PFSK-1 (cell line): ENCODE data around the gene LDB2.

Experiments used
- FOXP2 ChIP-seq: optimal IDR thresholded peaks from 2 replicates; pipeline ENCODE3; 2011; ENCODE audit warnings: borderline replicate concordance, control low read depth, inconsistent platforms; ENCODE audit not compliant: insufficient read depth; ENCODE audit errors: extremely low read length, extremely low read depth
- POLR2AphosphoS5 ChIP-seq: IDR thresholded peaks from 2 replicates; pipeline ENCODE4 v1.6.1; 2012; ENCODE audit warnings: low read depth, mild to moderate bottlenecking, control low read depth, low read length, moderate library complexity
- REST ChIP-seq, 2 experiments: IDR thresholded peaks; 2 replicates each; pipeline versions ENCODE4 v1.6.1 to v1.8.0; 2011 to 2012; ENCODE audit warnings: low read depth in 2 of 2, low read length in 2 of 2, control low read depth in 1 of 2, inconsistent platforms in 1 of 2, mild to moderate bottlenecking in 1 of 2, moderate library complexity in 1 of 2; ENCODE audit not compliant: insufficient read depth in 1 of 2
- SIN3A ChIP-seq: IDR thresholded peaks from 2 replicates; pipeline ENCODE4 v1.6.1; 2012; ENCODE audit warnings: mild to moderate bottlenecking, low read length, moderate library complexity, borderline replicate concordance; ENCODE audit not compliant: insufficient read depth
- TAF1 ChIP-seq: IDR thresholded peaks from 2 replicates; pipeline ENCODE4 v1.6.1; 2012; ENCODE audit warnings: low read length, control low read depth, borderline replicate concordance; ENCODE audit not compliant: insufficient read depth

Gene LDB2

GRCh38 chr4:16729336-16729735 is 169.1 kb downstream of the LDB2 start:
- TF ChIP-seq POLR2AphosphoS5 (no peak), REST (IDR thresholded peaks at IDR 0.05; ENCODE audit: insufficient read depth in 1 of 2, low read depth in 2 of 2, low read length in 2 of 2) (no peak), TAF1 (no peak), FOXP2 (no peak), SIN3A (no peak)

GRCh38 chr4:16728849-16729248 is 169.6 kb downstream of the LDB2 start:
- TF ChIP-seq SIN3A = no peak
- TF ChIP-seq FOXP2 = no peak
- no peak for TF ChIP-seq REST (IDR thresholded peaks at IDR 0.05; ENCODE audit: insufficient read depth in 1 of 2, low read depth in 2 of 2, low read length in 2 of 2)
- no peak for TF ChIP-seq TAF1
- TF ChIP-seq POLR2AphosphoS5 = no peak

GRCh38 chr4:16728111-16728510 is 170.3 kb downstream of the LDB2 start:
- TF ChIP-seq FOXP2 (no peak), TAF1 (no peak), SIN3A (no peak), REST (IDR thresholded peaks at IDR 0.05; ENCODE audit: insufficient read depth in 1 of 2, low read depth in 2 of 2, low read length in 2 of 2) (no peak), POLR2AphosphoS5 (no peak)

GRCh38 chr4:16727218-16727617 is 171.2 kb downstream of the LDB2 start:
- TF ChIP-seq FOXP2 = no peak
- no peak for TF ChIP-seq SIN3A
- TF ChIP-seq POLR2AphosphoS5 = no peak
- no peak for TF ChIP-seq REST (IDR thresholded peaks at IDR 0.05; ENCODE audit: insufficient read depth in 1 of 2, low read depth in 2 of 2, low read length in 2 of 2)
- no peak for TF ChIP-seq TAF1
